GM12872 (cell line): ENCODE data around the gene VPS33B.

Source experiments
- CTCF ChIP-seq: IDR thresholded peaks from 3 replicates; pipeline ENCODE4 v1.5.1; 2011; ENCODE audit warnings: low read depth, mild to moderate bottlenecking, low read length, moderate library complexity; ENCODE audit not compliant: insufficient read depth

Gene VPS33B

GRCh38 chr15:91061230-91061629 is 38.8 kb upstream of the VPS33B start:
- no peak for TF ChIP-seq CTCF

GRCh38 chr15:91055548-91056331 is 33.3 kb upstream of the VPS33B start:
- peak; percentile 86 for TF ChIP-seq CTCF

GRCh38 chr15:91054816-91055215 is 32.4 kb upstream of the VPS33B start:
- no peak for TF ChIP-seq CTCF

- TF ChIP-seq CTCF, result no peak
Measured at GRCh38 chr15:91051248-91051647, 28.9 kb upstream of the VPS33B start.

GRCh38 chr15:91050128-91050455 is 27.7 kb upstream of the VPS33B start:
- TF ChIP-seq CTCF, result no peak

- peak; percentile 72 for TF ChIP-seq CTCF
Measured at GRCh38 chr15:91049378-91050127, 27.2 kb upstream of the VPS33B start.

GRCh38 chr15:91047545-91048199 is 25.3 kb upstream of the VPS33B start:
- no peak for TF ChIP-seq CTCF
